ENCODE measurements around the gene IGFBP5. TPM values are rescaled to one million over a fixed set of nuclear protein-coding genes. Genes with fewer than 3 reads are reported as not detected.

The IGFBP5 gene
- total RNA-seq (not detected in 2 replicates), polyA plus RNA-seq (not detected in 2 replicates), polyA minus RNA-seq (not detected in 2 replicates)
- 9.9 TPM for total RNA-seq (2013)

- peaks cover 25 to 30% of the 10 kb centered on the region in 2 donors for H3K4me1 ChIP-seq (ENCODE audit: control insufficient read depth in 2 of 2, insufficient read depth in 2 of 2, low read length in 2 of 2)
- peaks cover 0 to 7% (median 0%) of the 10 kb centered on the region in 3 donors for H3K9me3 ChIP-seq (ENCODE audit: control extremely low read depth in 1 of 3, control insufficient read depth in 2 of 3, insufficient read depth in 1 of 3, low read length in 2 of 3)
- no peak within 1 kb of the TSS for H3K4me3 ChIP-seq (ENCODE audit: control extremely low read depth in 1 of 5, extremely low read depth in 1 of 5, insufficient read depth in 1 of 5, low read depth in 2 of 5, low read length in 4 of 5)
- H3K27ac Mint-ChIP-seq, result no peak within 1 kb of the TSS
- ChIA-PET CTCF (no interaction called here), POLR2A (no interaction called here)
- no peak within 1 kb of the TSS for H3K9ac ChIP-seq (ENCODE audit: low read length)
- no peaks in the 10 kb centered on the region for H3K9me3 Mint-ChIP-seq (ENCODE audit: insufficient read depth)
- H3K79me2 ChIP-seq (ENCODE audit: control insufficient read depth, insufficient read depth, low read length), result no peaks in the 10 kb centered on the region
- H4K20me1 ChIP-seq (ENCODE audit: control insufficient read depth, insufficient read depth, low read length, poor library complexity, severe bottlenecking), result no peaks in the 10 kb centered on the region
- no peaks in the 10 kb centered on the region for H3K36me3 ChIP-seq (replicated peaks in 1 of 2; ENCODE audit: control extremely low read depth in 1 of 2, control insufficient read depth in 1 of 2, extremely low read depth in 1 of 2, insufficient read depth in 2 of 2, low read length in 1 of 2)
- no peak for TF ChIP-seq CTCF (IDR thresholded peaks at IDR 0.05)
- no peak for TF ChIP-seq EZH2 (IDR thresholded peaks at IDR 0.05; ENCODE audit: borderline replicate concordance, insufficient read depth, low read depth, low read length, poor library complexity, severe bottlenecking)
- peaks cover 41% of the 10 kb centered on the region for H3K27me3 Mint-ChIP-seq
- H3K27me3 ChIP-seq (replicated peaks in 1 of 4; ENCODE audit: control extremely low read depth in 1 of 4, control insufficient read depth in 3 of 4, insufficient read depth in 4 of 4, low read length in 3 of 4), result peaks cover 0 to 65% (median 30%) of the 10 kb centered on the region in 4 experiments
- 8% methylated on average over 4 of the region's 16 CpGs for WGBS (ENCODE audit: insufficient coverage)
- intact Hi-C loops (cut with micrococcal nuclease), result no loop called here
- ATAC-seq (ENCODE audit: low read depth), result no peak
- peak within 1 kb of the TSS; percentile 61 for H3K4me2 ChIP-seq (replicated peaks; ENCODE audit: low read depth, low read length, poor library complexity, severe bottlenecking)
- DNase-seq, result no peak
- no peak within 1 kb of the TSS for H2AFZ ChIP-seq (ENCODE audit: insufficient read depth, low read depth, low read length, poor library complexity, severe bottlenecking)
- peaks cover 24% of the 10 kb centered on the region for H3K4me1 Mint-ChIP-seq
- H3K27ac ChIP-seq (ENCODE audit: low read length in 2 of 2), result no peak within 1 kb of the TSS
- no peak within 1 kb of the TSS for H3K4me3 Mint-ChIP-seq
Measured at GRCh38 chr2:216695401-216695821, at the start of gene IGFBP5. TSS of gene IGFBP5 (minus strand) at chr2:216695549. CDS start at chr2:216694775, 774 bp downstream.

GRCh38 chr2:216743781-216744180 lies 48.4 kb upstream of the IGFBP5 start:
- H3K36me3 ChIP-seq (replicated peaks in 1 of 2; ENCODE audit: control extremely low read depth in 1 of 2, control insufficient read depth in 1 of 2, extremely low read depth in 1 of 2, insufficient read depth in 2 of 2, low read length in 1 of 2), result no peaks in the 10 kb centered on the region
- H3K27me3 ChIP-seq (replicated peaks in 1 of 4; ENCODE audit: control extremely low read depth in 1 of 4, control insufficient read depth in 3 of 4, insufficient read depth in 4 of 4, low read length in 3 of 4), result peaks cover 0 to 4% (median 0%) of the 10 kb centered on the region in 4 experiments
- Mint-ChIP-seq H3K4me3 (no peak overlapping the region), H3K27ac (no peak overlapping the region), H3K27me3 (peaks cover 35% of the 10 kb centered on the region), H3K4me1 (no peaks in the 10 kb centered on the region), H3K9me3 (ENCODE audit: insufficient read depth) (peaks cover 2% of the 10 kb centered on the region)
- H3K4me1 ChIP-seq (ENCODE audit: control insufficient read depth in 2 of 2, insufficient read depth in 2 of 2, low read length in 2 of 2), result no peaks in the 10 kb centered on the region
- H3K4me3 ChIP-seq (ENCODE audit: control extremely low read depth in 1 of 5, extremely low read depth in 1 of 5, insufficient read depth in 1 of 5, low read depth in 2 of 5, low read length in 4 of 5), result no peak overlapping the region
- no peak for ATAC-seq (ENCODE audit: low read depth)
- no peaks in the 10 kb centered on the region for H3K79me2 ChIP-seq (ENCODE audit: control insufficient read depth, insufficient read depth, low read length)
- intact Hi-C loops (cut with micrococcal nuclease), result no loop called here
- H3K9me3 ChIP-seq (ENCODE audit: control extremely low read depth in 1 of 3, control insufficient read depth in 2 of 3, insufficient read depth in 1 of 3, low read length in 2 of 3), result no peaks in the 10 kb centered on the region
- POLR2A ChIA-PET, result no interaction called here
- TF ChIP-seq CTCF (IDR thresholded peaks at IDR 0.05), result no peak
- TF ChIP-seq EZH2 (IDR thresholded peaks at IDR 0.05; ENCODE audit: borderline replicate concordance, insufficient read depth, low read depth, low read length, poor library complexity, severe bottlenecking), result no peak
- DNase-seq, result no peak
- H3K27ac ChIP-seq (ENCODE audit: low read length in 2 of 2), result no peak overlapping the region
- no peak overlapping the region for H3K9ac ChIP-seq (ENCODE audit: low read length)
- 63% methylated on average over 1 of the region's 1 CpG for WGBS (ENCODE audit: insufficient coverage)
- no peak overlapping the region for H3K4me2 ChIP-seq (replicated peaks; ENCODE audit: low read depth, low read length, poor library complexity, severe bottlenecking)
- H2AFZ ChIP-seq (ENCODE audit: insufficient read depth, low read depth, low read length, poor library complexity, severe bottlenecking), result no peak overlapping the region
- no peaks in the 10 kb centered on the region for H4K20me1 ChIP-seq (ENCODE audit: control insufficient read depth, insufficient read depth, low read length, poor library complexity, severe bottlenecking)
- CTCF ChIA-PET, result no interaction called here

All from B cell (primary cell).